ENCODE results near the gene MOGAT3.
"Not testable (repeated sequence)": the region's sequence is repeated elsewhere in the genome, so short reads cannot be mapped to it uniquely, and the experiment has no call there.

MOGAT3 gene

DNA sequence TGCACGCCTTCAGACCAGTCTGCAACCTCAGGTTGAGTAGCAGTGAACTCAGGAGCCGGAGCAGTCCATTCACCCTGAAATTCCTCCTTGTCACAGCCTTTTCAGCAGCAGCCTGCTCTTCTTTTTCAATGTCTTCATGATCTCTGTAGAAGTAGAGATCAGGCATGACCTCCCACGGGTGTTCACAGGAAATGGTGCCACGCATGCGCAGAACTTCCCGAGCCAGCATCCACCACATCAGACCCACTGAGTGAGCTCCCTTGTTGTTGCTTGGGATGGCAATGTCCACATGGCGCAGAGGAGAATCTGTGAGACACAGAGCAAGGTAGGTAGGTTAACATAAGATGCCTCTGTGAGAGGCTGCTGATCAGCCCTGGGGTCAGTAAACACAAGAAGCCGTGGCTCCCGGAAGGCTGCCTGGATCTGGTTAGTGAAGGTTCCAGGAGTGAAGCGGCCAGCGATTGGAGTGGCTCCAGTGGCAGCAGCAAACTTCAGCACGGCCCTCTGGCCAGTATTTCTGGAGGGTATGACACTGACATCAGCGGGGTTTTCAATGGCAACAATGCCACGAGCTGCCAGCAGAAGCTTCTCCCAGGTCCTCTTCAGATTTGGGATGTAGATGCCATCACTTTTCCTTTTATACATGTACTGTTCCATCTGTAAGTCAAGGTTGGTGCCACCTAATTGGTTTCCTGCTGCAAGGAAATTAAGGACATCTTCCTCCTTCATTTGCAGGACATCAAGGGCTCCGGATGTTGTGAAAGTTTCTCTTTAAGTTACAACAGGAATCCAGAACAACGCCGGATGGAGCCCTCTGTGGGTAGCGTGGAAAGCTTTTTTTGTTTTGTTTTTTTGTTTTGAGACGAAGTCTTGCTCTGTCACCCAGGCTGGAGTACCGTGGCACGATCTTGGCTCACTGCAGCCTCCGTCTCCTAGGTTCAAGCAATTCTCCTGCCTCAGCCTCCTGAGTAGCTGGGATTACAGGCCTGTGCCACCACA, 3.2 kb upstream of the MOGAT3 start:
- not testable (repeated sequence) for DNase-seq

DNA sequence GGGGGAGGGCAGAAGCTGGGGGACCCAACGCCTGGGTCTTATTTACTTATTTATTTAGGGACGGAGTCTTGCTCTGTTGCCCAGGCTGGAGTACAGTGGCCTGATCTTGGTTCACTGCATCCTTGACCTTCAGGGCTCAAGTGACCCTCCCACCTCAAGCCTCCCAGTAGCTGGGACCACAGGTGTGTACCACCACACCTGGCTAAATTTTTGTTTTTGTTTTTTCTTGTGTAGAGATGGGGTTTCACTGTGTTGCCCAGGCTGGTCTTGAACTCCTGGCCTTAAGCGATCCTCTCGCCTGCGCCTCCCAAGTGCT, 1.7 kb upstream of the MOGAT3 start:
- no peak for DNase-seq

DNA sequence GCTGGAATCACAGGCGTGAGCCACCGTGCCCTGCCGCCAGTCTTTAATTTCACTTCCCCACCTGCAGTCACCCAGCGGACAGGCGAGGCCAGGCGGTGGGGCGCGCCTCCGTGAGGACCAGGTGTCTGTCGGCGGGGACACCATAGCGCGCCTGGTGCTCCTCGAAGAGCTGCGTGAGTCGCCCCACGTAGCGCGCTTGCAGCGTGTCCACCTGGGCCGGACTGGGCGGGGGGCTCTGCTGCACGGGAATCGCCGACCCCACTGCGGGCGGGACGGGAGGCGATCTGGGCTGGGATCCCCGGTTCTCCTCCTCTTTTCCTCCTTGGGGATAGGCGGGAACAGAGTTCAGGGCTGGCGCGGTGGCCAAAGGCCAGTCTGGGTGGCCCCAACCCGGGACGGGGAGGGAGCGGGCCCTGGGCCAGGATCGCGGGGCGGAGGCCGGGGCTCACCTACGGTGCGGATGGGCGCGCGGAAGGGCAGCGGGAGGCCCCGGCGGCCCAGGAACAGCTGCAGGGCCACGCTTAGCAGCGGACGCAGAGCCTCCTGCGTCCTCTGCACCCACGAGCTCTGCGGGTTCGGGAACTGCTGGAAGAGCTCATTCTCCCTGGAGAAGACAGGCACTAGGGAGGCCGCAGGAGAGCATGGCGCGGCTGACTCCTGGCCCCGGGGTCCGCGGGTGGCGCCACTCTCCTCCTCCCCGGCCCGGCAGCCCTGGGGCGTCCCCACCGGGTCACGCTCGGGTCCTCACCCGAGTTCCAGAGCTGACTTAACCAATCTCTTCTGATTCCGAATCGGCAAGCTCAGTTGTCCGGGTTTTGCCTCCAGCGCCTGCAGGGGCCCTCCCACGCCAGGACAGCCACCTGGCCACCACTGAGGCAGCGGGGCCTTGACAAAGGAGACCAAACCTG, 1.1 kb upstream of the MOGAT3 start:
- no peak for DNase-seq

DNA sequence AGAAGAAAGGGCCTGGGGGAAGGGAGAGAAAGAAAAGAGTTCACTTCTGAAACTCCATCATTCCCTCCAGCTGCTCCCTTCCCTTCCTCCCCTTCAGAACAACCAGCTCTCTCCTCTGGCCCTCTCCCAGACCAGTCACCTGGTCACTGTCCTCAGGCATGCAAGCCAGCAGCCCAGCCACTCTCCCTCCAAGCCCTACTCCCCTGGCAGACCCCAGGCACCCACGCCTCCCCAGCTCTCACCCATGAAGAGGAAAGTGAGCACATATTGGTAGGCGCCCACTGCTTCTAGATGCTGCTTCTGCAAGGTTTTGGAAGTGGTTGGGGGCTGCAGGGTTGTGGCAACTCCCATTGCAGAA, 353 bp downstream of the MOGAT3 start:
- DNase-seq = no peak

DNA sequence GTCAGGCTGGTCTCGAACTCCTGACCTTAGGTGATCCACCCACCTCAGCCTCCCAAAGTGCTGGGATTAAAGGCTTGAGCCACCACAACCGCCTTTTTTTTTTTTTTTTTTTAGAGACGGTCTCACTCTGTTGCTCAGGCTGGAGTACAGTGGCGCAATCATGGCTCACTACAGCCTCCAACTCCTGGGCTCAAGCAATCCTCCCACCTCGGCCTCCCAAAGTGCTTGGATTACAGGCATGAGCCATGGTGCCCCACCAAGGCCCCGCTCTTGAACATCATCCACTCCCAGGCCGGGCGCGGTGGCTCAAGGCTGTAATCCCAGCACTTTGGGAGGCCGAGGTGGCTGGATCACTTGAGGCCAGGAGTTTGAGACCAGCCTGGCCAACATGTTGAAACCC, 1.3 kb downstream of the MOGAT3 start:
- not testable (repeated sequence) for DNase-seq

DNA sequence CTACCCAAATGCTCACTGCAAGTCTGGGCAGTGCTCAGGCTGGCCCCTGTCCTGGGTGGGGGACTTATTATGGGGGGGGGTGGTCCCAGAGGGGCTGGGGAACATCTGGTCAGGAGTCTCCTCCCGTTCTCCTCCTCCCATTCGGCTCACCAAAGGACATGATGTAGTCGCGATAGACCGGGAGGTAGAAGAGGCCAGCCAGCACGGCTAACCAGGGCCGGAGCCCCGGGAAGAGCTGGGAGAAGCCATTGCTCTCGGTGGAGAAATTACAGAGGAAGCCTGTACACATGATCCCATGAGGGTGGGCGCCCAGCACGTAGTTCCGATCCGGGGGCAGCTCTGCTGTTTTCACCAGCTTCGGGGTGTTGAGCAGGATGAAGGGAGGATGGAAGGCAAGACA, 2.4 kb downstream of the MOGAT3 start:
- DNase-seq = no peak

DNA sequence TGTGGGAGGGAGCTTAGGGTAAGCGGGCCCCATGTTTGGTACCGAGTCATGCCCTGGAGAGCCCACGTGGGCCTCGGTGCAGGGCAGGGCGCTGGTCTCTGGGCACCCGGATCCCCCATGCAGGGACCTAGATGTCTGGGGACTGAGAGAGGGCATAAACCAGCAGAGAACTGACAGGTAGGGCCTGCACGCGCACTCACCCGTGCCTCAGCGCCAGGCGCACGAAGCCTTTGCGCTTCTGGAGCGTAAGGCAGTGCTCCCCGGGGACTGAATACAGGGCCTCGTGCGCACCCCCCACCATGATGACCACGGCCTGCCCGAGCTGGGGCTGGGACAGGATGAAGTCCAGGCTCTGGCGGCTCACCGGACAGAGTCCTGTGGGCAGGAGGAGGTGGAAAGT, 2.8 kb downstream of the MOGAT3 start:
- DNase-seq = no peak

DNA sequence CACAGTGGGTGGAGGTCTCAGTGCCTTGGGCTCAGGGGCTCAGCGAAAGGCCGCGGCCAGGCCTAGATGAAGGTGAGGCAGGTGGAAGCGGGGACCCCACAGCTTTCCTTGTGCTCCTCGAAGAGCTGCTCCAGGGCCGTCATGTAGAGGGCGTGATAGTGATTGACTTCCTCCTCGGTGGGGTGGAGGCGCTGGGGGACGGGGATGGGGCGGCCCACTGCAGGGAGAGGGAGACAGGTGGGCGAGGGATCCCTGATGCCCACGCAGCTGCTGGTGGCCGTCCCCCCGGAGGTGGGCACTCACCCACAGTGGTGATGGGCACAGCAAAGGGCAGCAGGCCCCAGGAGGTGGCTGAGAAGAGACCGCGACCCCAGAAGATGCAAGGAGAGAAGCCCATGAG, 5.0 kb downstream of the MOGAT3 start:
- no peak for DNase-seq

DNA sequence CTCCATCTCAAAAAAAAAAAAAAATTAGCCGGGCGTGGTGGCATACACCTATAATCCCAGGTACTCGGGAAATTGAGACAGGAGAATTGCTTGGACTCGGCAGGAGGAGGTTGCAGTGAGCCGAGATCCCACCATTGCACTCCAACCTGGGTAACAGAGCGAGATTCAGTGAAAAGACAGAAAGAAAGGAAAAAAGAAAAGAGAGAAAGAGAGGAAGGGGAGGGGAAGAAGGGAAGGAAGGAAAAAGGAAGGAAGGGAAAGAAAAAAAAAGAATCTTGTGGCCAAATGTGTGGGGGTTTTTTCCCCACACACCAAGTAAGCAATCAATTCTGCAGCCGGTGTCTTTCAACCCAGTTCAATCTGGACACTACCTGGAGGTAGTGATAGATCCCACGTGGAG, 11.7 kb downstream of the MOGAT3 start:
- DNase-seq = no peak

DNA sequence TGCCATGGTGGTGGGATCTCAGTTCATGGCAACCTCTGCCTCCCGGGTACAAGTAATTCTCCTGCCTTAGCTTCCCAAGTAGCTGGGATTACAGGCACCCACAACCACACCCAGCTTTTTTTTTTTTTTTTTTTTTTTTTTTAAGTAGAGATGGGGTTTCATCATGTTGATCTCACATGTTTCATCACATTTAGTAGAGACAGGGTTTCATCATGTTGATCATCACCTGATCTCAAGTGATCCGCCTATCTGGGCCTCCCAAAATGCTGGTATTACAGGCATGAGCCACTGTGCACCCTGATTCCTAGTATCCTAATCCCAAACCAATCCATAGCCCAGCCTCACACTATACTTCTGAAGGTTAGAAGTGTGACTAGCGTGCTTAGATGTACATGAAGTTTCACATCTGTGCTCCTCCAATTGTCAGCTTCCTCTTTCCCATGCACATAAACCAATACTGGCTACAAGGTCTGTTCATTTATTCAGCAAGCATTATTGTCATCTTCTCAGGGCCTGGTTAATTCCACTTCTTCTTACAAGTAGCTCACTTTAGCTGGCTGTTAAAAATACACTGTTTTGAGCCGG, 13.9 kb downstream of the MOGAT3 start:
- DNase-seq = no peak

DNA sequence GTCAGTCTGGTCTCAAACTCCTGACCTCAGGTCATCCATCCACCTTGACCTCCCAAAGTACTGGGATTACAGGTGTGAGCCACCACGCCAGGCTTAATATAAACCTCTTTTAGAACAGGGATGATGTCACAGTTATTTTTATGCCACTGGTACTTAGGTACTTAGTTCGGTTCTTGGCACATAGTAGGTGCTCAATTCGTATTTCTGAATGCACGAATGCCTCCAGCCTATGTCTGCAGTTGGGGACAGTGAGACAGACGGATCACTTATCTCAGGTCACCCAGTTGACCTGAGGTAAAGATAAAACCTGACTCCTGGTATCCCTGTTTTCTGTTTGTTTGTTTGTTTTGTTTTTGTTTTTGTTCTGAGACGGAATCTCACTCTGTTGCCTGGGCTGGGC, 14.6 kb downstream of the MOGAT3 start:
- DNase-seq = no peak

DNA sequence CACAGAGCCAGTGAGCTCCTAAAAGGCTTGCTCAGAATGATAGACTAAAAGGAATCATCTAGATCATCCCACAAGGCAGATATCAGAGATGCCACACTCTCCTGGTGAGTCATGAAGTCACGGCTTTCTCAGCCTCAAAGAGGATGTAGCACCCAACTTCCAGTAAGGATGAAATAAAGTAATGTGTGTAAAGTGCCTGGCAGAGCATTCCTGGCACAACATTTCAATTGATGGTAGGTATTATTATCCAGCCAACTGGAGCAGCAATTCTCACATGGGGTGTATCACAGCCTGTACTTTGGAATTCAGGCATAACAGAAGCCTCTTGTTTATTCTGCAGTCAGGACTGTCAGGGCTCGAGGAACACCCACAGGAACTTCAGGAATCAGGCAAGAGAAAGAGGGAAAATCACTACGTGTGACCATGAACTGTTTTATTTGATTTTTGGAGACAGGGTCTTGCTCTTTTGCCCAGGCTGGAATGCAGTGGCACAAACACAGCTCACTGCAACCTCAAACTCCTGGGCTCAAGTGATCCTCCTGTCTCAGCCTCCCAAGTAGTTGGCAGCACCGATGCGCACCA, 15.5 kb downstream of the MOGAT3 start:
- DNase-seq = no peak

DNA sequence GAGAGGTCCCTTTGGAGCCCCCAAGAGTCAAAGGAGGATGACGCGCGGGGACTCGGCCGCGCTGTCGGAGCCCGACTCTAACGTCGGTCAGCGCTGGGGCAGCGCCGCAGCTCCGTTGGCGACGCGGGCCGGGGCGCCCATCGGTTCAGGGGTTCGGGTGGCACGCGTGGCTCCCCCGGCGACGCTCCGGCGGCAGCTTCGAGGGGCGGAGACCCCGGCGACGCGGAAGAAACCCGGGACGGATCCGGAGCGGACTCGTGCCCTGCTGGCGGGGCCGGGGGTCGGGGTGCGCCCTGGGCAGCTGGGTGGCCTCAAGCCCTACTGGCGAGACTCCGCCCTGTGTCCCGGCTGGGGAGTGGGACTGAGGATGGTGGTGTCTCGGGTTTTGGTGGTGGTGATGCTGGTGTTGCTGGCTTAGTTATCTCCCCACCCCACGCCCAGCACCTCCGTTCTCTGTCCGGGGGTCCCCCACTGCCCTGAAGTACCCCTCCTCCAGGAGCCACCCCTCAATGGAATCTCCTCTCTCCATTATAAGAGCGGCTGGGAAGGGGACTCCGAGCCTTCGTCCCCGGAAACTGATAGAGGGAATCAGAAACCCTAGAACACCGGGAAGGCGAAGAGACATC, 20.6 kb downstream of the MOGAT3 start, which contains the start of gene NAT16:
Gene NAT16, minus strand, starts transcription at position 164 of the 626 bp plus-strand sequence. CDS start 5,486 bp downstream, outside the sequence.
- no peak for DNase-seq

DNA sequence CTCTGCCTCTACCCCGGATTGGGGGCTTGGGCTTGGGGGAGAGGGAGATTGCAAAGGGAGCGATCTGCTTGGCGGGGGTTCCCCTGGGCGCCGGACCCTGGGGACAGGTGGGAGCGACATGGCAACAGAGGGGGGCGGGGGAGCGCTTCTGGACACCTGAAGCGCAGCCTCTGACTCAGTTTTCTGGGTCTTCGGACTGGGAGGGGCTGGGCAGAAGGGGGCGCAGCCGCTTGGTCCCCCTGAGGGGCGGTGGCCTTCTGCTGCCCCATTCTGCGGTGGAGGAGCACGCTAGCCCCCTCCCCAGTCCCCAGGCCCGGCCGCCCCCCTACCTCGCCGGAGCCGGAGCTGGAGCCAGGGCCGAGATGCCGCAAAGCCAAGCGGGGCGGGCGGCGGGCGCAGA, 21.1 kb downstream of the MOGAT3 start:
- DNase-seq = no peak

DNA sequence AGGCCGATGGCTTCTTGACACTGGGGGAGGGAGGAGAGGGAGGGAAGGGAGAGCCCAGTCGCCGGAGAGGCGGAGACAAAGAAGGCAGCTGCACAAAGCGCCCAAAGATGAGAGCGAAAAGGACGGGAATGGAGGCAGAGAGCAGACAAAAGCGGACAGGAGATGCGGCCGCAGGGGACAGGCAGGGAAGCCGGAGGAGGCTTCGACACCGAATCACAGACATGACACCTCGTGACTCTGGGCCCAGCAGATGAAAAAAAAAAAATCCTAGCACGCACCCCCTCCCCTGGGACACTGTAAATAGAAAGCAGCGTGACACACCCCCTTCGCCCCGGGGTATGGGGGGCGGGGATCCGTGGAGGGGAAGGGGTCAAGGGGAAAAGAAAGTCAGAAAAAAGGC, 21.7 kb downstream of the MOGAT3 start:
- DNase-seq = no peak

DNA sequence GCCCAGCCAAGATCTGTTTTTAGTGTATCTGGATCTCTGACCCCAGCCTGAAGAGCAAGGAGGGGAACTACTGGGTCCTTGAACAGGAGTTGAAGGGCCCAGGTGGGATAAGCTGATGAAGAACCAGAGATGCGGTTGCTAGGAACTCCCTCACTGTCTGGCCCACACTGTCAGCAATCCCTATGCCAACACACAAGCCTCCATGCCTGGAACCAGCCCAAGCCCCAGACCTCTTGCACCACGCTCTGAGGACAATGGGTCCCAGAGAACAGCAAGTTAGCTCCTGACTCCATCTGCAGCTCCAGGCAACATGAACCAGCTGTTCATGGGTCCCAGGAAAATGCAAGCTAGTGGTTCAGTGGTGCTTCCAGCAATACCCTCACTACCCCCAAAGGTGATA, 23.2 kb downstream of the MOGAT3 start:
- no peak for DNase-seq

DNA sequence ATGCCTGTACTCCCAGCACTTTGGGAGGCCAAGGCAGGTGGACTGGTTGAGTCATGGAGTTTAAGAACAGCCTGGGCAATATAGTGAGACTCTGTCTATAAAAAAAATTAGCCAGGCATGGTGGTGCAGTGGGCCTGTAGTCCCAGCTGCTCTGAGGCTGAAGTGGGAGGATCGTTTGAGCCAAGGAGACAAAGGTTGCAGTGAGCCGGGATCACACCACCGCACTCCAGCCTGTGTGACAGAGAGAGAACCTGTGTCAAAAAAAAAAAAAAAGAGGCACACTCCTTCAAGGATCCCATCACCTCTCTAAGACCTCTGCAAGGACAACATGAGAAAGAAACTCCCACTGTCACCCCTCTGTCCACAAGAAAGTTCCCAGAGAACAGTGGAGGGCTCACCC, 25.2 kb downstream of the MOGAT3 start:
- no peak for DNase-seq

DNA sequence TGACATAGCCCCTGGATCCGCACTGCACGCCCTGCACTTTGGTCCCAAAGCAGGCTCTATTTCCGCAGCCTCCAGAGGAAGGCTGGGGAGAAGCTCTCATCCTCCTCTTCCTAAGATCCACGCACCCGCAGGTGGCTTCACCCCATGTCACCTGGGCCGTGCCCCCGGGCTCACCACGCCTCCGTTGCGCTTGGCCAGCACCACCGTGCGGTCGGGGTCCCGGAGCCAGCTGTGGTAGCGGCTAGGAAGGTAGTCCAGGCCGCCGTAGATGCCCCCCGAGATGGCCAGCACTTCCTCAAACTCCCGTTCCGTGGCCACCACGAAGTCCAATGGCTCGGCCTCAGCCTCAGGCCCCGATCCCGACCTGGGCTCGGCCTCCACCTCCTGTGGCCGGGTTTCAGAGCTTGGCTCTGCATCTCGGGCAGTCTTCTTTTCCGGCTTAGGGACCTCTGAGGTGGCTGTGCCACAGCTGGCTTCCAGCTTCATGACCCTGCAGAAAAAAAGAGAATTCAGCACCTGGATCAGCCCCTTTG, 26.4 kb downstream of the MOGAT3 start:
- DNase-seq = no peak

DNA sequence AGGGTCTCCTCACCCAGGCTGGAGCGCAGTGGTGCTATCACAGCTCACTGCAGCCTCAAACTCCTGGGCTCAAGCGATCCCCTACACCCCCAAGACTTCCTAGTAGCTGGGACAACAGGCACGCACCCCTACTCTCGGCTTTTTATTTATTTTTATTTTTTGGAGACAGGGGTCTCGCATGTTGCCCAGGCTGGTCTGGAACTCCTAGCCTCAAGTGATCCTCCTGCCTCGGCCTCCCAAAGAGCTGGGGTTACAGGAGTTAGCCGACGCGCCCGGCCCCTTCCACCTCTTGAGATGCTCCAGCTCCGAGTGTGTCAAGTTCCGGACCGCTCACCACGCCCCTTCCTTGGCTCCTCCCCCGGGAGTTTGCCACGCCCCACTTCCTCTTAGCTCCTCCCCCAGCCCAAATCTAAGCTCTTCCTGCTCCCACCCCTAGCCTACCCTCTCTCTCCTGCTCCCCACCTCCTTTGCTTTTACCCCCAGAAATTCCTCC, 27.0 kb downstream of the MOGAT3 start:
- no peak for DNase-seq

DNA sequence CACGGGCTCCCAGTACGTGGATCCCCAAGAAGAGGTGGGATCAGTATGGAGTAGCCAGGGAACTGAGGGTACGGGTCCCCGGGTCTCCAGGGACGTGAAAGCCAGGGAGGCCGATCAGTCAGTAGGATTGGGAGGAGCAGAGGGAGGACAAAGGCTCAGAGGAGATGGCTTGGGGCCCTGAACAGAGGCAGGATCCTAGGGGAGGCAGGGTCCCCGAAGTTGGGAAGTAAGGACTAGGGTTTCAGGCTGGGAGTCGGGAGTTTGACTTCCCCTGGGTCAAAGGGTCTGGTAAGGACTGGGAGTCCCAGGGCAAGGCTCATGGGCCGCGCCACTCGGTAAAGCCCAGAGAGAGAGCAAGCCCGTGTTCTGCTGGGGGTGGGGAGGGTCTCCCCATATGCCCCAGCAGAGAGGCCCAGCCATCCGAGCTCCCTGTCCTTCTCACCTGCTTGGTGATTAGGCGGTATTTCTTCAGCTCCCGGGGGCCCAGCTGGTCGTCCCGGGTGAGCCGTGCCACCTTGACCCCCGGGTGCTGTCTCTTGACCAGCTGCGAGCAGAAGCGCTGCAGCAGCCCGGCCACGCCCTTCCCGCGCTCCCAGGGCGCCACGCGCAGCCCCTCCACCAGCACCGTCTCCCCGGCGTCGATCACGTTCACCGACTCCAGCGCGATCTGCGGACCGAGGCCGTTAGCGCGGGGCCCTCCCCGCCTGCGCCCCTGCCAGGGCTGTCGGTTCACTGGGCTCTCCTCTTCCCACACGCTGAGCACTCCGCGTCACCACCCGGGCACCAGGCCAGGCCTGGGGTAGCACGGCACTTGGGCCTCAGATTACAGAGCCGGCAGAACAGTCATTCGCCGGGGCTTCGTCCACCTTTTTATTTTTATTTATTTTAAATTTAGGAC, 27.7 kb downstream of the MOGAT3 start:
- peak; percentile 82 for DNase-seq
